ENCODE measurements around the gene GRIA4. TPM values are rescaled to one million over a fixed set of nuclear protein-coding genes. Genes with fewer than 3 reads are reported as not detected.

The GRIA4 gene
- total RNA-seq, 4 donors from 2014 or later, result not detected

GRCh38 chr11:105713106-105713505, 103.2 kb downstream of the GRIA4 start:
- TF ChIP-seq EP300 (IDR thresholded peaks at IDR 0.05) (no peak), POLR2A (IDR thresholded peaks at IDR 0.05) (no peak), CTCF (IDR thresholded peaks at IDR 0.05) (no peak)
- DNase-seq (ENCODE audit: low spot score in 2 of 2), result no peak
- Histone ChIP-seq H3K27me3 (no peaks in the 10 kb centered on the region), H3K4me3 (no peak overlapping the region), H3K9me3 (no peaks in the 10 kb centered on the region), H3K4me1 (no peaks in the 10 kb centered on the region), H3K36me3 (no peaks in the 10 kb centered on the region), H3K27ac (no peak overlapping the region)
- 61 to 70% methylated on average over 5 of the region's 5 CpGs for WGBS, 2 donors

- TF ChIP-seq EP300 (IDR thresholded peaks at IDR 0.05), result no peak
- TF ChIP-seq POLR2A (IDR thresholded peaks at IDR 0.05), result no peak
- no peak for TF ChIP-seq CTCF (IDR thresholded peaks at IDR 0.05)
- no peaks in the 10 kb centered on the region for H3K9me3 ChIP-seq
- no peaks in the 10 kb centered on the region for H3K4me1 ChIP-seq
- no peaks in the 10 kb centered on the region for H3K36me3 ChIP-seq
- WGBS, 2 donors, result 51 to 66% methylated on average over 2 of the region's 2 CpGs
- DNase-seq (ENCODE audit: low spot score in 2 of 2), result no peak
- no peak overlapping the region for H3K27ac ChIP-seq
- H3K4me3 ChIP-seq, result no peak overlapping the region
- no peaks in the 10 kb centered on the region for H3K27me3 ChIP-seq
Observed at GRCh38 chr11:105713696-105714095, 103.8 kb downstream of the GRIA4 start.

- no peaks in the 10 kb centered on the region for H3K36me3 ChIP-seq
- no peaks in the 10 kb centered on the region for H3K27me3 ChIP-seq
- 75 to 81% methylated on average over 5 of the region's 5 CpGs for WGBS, 2 donors
- H3K27ac ChIP-seq, result no peak overlapping the region
- H3K4me3 ChIP-seq, result no peak overlapping the region
- no peaks in the 10 kb centered on the region for H3K9me3 ChIP-seq
- TF ChIP-seq POLR2A (IDR thresholded peaks at IDR 0.05) (no peak), CTCF (IDR thresholded peaks at IDR 0.05) (no peak), EP300 (IDR thresholded peaks at IDR 0.05) (no peak)
- no peak for DNase-seq (ENCODE audit: low spot score in 2 of 2)
- no peaks in the 10 kb centered on the region for H3K4me1 ChIP-seq
Observed at GRCh38 chr11:105718641-105719040, 108.8 kb downstream of the GRIA4 start.

- no peak for DNase-seq (ENCODE audit: low spot score in 2 of 2)
- no peaks in the 10 kb centered on the region for H3K27me3 ChIP-seq
- no peaks in the 10 kb centered on the region for H3K4me1 ChIP-seq
- H3K36me3 ChIP-seq, result no peaks in the 10 kb centered on the region
- no peak overlapping the region for H3K27ac ChIP-seq
- no peak overlapping the region for H3K4me3 ChIP-seq
- WGBS, 2 donors, result 77 to 85% methylated on average over 11 of the region's 11 CpGs
- no peaks in the 10 kb centered on the region for H3K9me3 ChIP-seq
- TF ChIP-seq CTCF (IDR thresholded peaks at IDR 0.05) (no peak), POLR2A (IDR thresholded peaks at IDR 0.05) (no peak)
Observed at GRCh38 chr11:105719073-105719822, 109.4 kb downstream of the GRIA4 start.

GRCh38 chr11:105720096-105720495, 110.2 kb downstream of the GRIA4 start:
- no peak overlapping the region for H3K27ac ChIP-seq
- no peaks in the 10 kb centered on the region for H3K27me3 ChIP-seq
- TF ChIP-seq EP300 (IDR thresholded peaks at IDR 0.05), result no peak
- no peak for TF ChIP-seq POLR2A (IDR thresholded peaks at IDR 0.05)
- TF ChIP-seq CTCF (IDR thresholded peaks at IDR 0.05), result no peak
- no peaks in the 10 kb centered on the region for H3K4me1 ChIP-seq
- DNase-seq (ENCODE audit: low spot score in 2 of 2), result no peak
- H3K36me3 ChIP-seq, result no peaks in the 10 kb centered on the region
- 79 to 84% methylated on average over 2 of the region's 2 CpGs for whole genome bisulfite sequencing, 2 donors
- H3K9me3 ChIP-seq, result no peaks in the 10 kb centered on the region
- H3K4me3 ChIP-seq, result no peak overlapping the region
